Activated CD8-positive, alpha-beta T cell treated with anti-CD3 and anti-CD28 coated beads for 36 hours (primary cell): ENCODE data around the gene TOMM40. TPM values are rescaled to one million over a fixed set of nuclear protein-coding genes. Genes with fewer than 3 reads are reported as not detected.

Experiments
- ATAC-seq: fragments of 200-7000 bp; cut with Tn5 transposase; one replicate; pipeline ENCODE4 v1.10.0; 2021; ENCODE audit warnings: mild to moderate bottlenecking, moderate library complexity
- CTCF ChIA-PET: fragments of 350-600 bp; sonication (Branson Sonifier 250); formaldehyde crosslinking; loops from one replicate; lab custom pipeline; 2021; ENCODE audit warnings: antibody characterized with exemption; lab: Charles Lee
- POLR2A ChIA-PET: fragments of 350-600 bp; sonication (Branson Sonifier 250); formaldehyde crosslinking; loops from one replicate; lab custom pipeline; 2021; ENCODE audit warnings: antibody characterized with exemption; lab: Charles Lee
- DNase-seq: peaks from one replicate; pipeline ENCODE4 v3.0.0-alpha.2; 2020
- H3K27ac Mint-ChIP-seq: one replicate; pipeline ENCODE4 v1.8.0; 2021; ENCODE audit warnings: mild to moderate bottlenecking, mixed read lengths
- H3K27me3 Mint-ChIP-seq: one replicate; pipeline ENCODE4 v1.8.0; 2021; ENCODE audit warnings: mixed read lengths
- H3K36me3 Mint-ChIP-seq: one replicate; pipeline ENCODE4 v1.8.0; 2021; ENCODE audit warnings: low read depth, mixed read lengths
- H3K4me1 Mint-ChIP-seq: one replicate; pipeline ENCODE4 v1.8.0; 2021; ENCODE audit warnings: low read depth, mixed read lengths
- H3K4me3 Mint-ChIP-seq: one replicate; pipeline ENCODE4 v1.8.0; 2021; ENCODE audit warnings: mild to moderate bottlenecking, moderate library complexity, mixed read lengths
- H3K9me3 Mint-ChIP-seq: one replicate; pipeline ENCODE4 v1.8.0; 2021; ENCODE audit warnings: mixed read lengths
- intact Hi-C: fragments of 100-400 bp; cut with micrococcal nuclease; formaldehyde crosslinking; loops from one replicate; pipeline ENCODE4 v1.10.0; 2022
- total RNA-seq, 2 experiments: library from RNA; stranded (reverse); gene quantifications; one replicate each; pipeline ENCODE4 v1.2.3, GENCODE V29; 2021
- TF ChIP-seq, protein P1 (sequence below): fragments of 200-600 bp; IDR thresholded peaks from one replicate; pipeline ENCODE4 v1.8.0; 2022; ENCODE audit warnings: antibody characterized with exemption, mild to moderate bottlenecking

TOMM40 gene
- total RNA-seq, 2 experiments from 2014 or later = 134 to 138 TPM

DNA sequence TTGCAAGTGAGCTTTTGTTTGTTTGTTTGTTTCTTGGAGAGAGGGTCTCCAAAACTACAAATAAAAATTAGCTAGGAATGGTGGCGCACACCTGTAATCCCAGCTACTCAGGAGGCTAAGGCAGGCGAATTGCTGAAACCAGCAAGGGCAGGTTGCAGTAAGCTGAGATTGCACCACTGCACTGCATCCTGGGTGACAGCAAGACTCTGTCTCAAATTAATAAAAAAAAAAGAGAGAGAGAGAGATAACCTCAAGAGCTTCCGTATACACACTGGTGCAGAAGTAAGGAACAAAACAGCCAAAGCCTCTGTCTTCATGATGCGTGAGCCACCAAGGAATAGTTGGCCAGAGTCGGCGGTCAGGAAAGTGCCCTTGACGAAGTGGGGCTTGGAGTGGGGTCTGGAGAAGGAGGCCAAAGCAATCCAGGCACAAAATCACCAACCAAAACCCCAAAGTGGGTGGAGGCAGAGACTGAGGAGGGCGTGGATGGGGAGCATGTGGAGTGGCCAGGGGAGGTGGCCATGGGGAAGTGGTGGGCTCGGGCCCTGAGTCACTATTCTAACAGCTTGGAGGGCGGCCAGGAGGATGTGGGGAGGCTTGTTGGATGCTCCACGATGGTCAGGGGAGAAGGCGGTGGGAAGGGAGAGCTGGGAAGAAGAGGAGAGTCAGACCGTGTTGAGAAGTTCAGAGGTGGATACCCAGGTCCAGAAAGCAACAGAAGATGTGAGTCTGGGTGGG lies 21.2 kb upstream of the TOMM40 start:
- TF ChIP-seq, protein P1, sequence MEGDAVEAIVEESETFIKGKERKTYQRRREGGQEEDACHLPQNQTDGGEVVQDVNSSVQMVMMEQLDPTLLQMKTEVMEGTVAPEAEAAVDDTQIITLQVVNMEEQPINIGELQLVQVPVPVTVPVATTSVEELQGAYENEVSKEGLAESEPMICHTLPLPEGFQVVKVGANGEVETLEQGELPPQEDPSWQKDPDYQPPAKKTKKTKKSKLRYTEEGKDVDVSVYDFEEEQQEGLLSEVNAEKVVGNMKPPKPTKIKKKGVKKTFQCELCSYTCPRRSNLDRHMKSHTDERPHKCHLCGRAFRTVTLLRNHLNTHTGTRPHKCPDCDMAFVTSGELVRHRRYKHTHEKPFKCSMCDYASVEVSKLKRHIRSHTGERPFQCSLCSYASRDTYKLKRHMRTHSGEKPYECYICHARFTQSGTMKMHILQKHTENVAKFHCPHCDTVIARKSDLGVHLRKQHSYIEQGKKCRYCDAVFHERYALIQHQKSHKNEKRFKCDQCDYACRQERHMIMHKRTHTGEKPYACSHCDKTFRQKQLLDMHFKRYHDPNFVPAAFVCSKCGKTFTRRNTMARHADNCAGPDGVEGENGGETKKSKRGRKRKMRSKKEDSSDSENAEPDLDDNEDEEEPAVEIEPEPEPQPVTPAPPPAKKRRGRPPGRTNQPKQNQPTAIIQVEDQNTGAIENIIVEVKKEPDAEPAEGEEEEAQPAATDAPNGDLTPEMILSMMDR = no peak
- Mint-ChIP-seq H3K27me3 (no peaks in the 10 kb centered on the region), H3K27ac (no peak overlapping the region), H3K9me3 (no peaks in the 10 kb centered on the region), H3K36me3 (no peaks in the 10 kb centered on the region), H3K4me1 (no peaks in the 10 kb centered on the region), H3K4me3 (no peak overlapping the region)
- intact Hi-C loops = no loop called here
- POLR2A ChIA-PET = no interaction called here
- DNase-seq (no peak), ATAC-seq (no peak)
- CTCF ChIA-PET = interaction anchor here (1.2 kb wide), 1 partner anchor 85 kb away, joined by 3 read pairs; no protein-coding TSS in a partner anchor

DNA sequence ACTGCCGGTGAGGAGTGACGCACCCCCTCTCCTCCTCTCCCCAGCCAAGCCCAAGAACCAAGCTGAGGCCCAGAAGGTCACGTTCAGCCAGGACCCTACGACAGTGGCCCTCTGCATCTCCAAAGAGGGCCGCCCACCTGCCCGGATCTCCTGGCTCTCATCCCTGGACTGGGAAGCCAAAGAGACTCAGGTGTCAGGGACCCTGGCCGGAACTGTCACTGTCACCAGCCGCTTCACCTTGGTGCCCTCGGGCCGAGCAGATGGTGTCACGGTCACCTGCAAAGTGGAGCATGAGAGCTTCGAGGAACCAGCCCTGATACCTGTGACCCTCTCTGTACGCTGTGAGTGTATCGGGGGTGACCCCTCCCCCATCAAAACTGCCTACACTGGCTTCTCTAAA lies 19.2 kb upstream of the TOMM40 start:
- TF ChIP-seq, protein P1 = no peak
- Mint-ChIP-seq H3K36me3 (no peaks in the 10 kb centered on the region), H3K4me1 (peaks cover 4% of the 10 kb centered on the region), H3K27me3 (no peaks in the 10 kb centered on the region), H3K27ac (no peak overlapping the region), H3K4me3 (no peak overlapping the region), H3K9me3 (no peaks in the 10 kb centered on the region)
- intact Hi-C loops = no loop called here
- ChIA-PET POLR2A (no interaction called here), CTCF (no interaction called here)
- ATAC-seq = no peak
- no peak for DNase-seq

DNA sequence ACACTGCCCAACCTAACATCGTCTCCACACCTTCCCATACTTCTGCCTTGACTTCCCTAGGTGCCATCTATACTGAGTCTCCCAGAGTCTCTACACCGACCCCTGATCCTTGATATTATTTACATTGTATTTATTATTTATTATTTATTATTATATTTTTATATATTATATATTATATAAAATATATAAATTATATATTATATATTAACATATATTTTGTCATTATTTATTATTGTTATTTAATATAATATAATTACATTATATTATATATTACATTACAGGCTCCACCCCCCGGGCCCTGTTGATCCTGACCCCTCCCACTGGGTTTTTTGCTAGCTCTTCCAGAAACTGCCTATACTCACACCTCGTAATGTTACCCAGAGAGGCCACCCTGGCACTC lies 18.4 kb upstream of the TOMM40 start:
- POLR2A ChIA-PET = no interaction called here
- TF ChIP-seq, protein P1 = no peak
- Mint-ChIP-seq H3K4me1 (peaks cover 10% of the 10 kb centered on the region), H3K27me3 (no peaks in the 10 kb centered on the region), H3K36me3 (no peaks in the 10 kb centered on the region), H3K27ac (no peak overlapping the region), H3K9me3 (no peaks in the 10 kb centered on the region), H3K4me3 (no peak overlapping the region)
- intact Hi-C loops = no loop called here
- DNase-seq (no peak), ATAC-seq (no peak)
- CTCF ChIA-PET = no interaction called here

DNA sequence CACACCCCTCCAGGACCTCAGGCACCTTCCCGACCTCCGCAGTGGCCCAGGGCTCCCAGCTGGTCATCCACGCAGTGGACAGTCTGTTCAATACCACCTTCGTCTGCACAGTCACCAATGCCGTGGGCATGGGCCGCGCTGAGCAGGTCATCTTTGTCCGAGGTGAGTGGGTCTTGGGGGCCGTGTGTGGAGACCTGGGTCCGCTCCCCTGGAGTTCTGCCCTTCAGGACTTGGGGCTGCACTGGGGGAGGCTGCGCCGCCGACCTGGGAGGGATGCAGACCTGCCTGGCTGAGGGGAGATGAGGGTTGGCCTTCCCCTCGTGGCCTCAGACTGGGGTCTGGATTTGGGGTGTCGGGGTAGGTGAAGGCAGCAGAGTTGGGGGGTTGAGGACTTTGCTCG lies 16.7 kb upstream of the TOMM40 start:
- ChIA-PET CTCF (no interaction called here), POLR2A (no interaction called here)
- ATAC-seq (no peak), DNase-seq (no peak)
- Mint-ChIP-seq H3K27ac (no peak overlapping the region), H3K4me1 (peaks cover 10% of the 10 kb centered on the region), H3K36me3 (no peaks in the 10 kb centered on the region), H3K4me3 (no peak overlapping the region), H3K27me3 (no peaks in the 10 kb centered on the region), H3K9me3 (no peaks in the 10 kb centered on the region)
- intact Hi-C loops = no loop called here
- TF ChIP-seq, protein P1 = no peak

DNA sequence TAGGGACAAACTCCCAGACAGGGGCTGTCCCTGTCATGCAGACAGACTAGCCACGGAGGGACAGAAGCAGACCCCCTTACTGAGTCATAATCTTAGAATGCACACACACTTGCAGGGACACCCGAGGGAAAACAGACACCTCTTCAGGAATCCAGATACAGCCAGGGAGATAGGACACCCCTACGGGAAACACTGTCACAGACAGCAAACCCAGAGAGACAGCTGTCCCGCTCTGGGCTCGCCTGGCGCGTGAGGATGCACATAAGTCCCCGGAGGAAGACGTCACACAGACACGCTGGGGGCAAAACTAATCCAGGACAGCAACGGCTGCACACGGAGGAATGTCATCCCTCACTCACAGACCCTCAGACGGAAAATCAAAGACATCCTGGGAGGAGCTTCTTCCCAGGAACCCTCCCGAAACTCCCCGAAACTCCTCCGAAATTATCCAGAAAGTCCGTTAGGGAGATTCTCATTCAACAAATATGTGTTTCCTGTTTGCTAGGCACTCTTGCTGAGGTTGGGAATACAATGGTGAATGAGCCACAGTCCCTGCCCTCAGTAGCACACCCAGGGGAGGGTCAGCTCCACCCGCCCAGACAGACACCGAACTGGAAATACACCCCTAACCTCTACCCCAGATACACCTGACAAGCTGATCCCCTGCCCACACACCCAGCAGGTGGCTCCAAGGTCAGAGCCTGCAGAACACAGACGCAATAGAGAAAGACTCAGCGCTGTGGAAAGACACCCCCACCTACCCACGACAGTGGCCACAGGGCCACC lies 15.2 kb upstream of the TOMM40 start:
- CTCF ChIA-PET = interaction anchor here (1.3 kb wide), 1 partner anchor 152 kb away, joined by 4 read pairs; no protein-coding TSS in a partner anchor
- Mint-ChIP-seq H3K27ac (no peak overlapping the region), H3K9me3 (no peaks in the 10 kb centered on the region)

More for the DNA sequence above, 15.2 kb upstream of the TOMM40 start:
- H3K4me1 Mint-ChIP-seq = peaks cover 10% of the 10 kb centered on the region
- no peak for DNase-seq
- intact Hi-C loops = no loop called here
- no peaks in the 10 kb centered on the region for H3K36me3 Mint-ChIP-seq
- H3K4me3 Mint-ChIP-seq = no peak overlapping the region
- no peaks in the 10 kb centered on the region for H3K27me3 Mint-ChIP-seq
- no peak for ATAC-seq
- POLR2A ChIA-PET = no interaction called here
- TF ChIP-seq, protein P1 = no peak
